Activated naive CD4-positive, alpha-beta T cell treated with anti-CD3 and anti-CD28 coated beads, Interleukin-2, amount 50 U/mL, for 16 hours (primary cell): ENCODE measurements around the gene ECE2.

Experiments
- DNase-seq: peaks from one replicate; pipeline ENCODE4 v3.0.0-alpha.2; 2020

ECE2 gene

GRCh38 chr3:184275961-184276910 lies at the start of gene ECE2:
Gene ECE2, plus strand, starts transcription at chr3:184276022. Its CDS starts 132 bp downstream, at chr3:184276154.
- no peak for DNase-seq

- peak; percentile 57 for DNase-seq
Observed at GRCh38 chr3:184227481-184227935, 48.3 kb upstream of the ECE2 start.

DNA sequence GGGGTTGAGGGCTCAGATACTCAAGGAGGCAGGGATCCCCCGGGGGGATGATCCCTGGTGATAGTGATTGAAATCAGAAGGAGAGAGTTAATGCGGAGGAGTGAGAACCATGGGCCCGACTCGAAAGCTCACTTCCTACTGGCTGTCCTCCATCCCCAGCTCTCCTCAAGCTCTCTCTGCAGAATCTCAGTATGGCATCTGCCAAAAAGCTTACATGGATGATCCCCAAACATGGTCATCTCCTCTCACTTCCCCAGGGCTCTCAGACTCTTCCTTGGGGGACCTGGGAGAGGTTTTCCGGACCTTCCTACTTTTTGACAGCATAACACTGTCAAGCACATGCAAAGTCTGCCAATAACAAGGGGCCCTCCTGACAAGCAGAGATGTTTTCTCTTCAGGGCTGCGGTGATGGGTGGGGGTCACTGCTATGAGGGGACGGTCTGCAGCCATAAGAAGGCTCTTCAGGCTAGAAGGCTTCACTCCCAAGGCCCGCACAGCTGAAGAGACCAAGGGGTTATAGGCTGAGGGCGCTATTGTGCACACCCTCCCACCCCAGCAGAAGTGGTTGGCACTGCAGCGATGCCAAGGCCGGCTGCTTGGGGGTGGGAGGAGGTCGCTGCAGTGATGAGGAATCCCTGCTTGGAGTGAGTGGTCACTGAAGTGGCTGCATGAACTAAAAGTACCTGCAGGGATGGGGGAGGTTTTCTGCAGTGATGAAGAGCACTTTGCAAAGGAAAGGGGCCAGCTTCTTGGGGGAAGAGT lies 47.3 kb upstream of the ECE2 start:
- no peak for DNase-seq

GRCh38 chr3:184229394-184230080 lies 46.3 kb upstream of the ECE2 start, which contains the start of gene VWA5B2:
Gene VWA5B2, plus strand, starts transcription at chr3:184229585. Its CDS starts 944 bp downstream, at chr3:184230529.
- DNase-seq = peak; percentile 79

GRCh38 chr3:184230081-184230602 lies 45.7 kb upstream of the ECE2 start:
- DNase-seq = no peak

GRCh38 chr3:184230603-184231528 lies 45.0 kb upstream of the ECE2 start:
- no peak for DNase-seq

GRCh38 chr3:184231671-184232070 lies 44.2 kb upstream of the ECE2 start:
- DNase-seq = no peak

DNA sequence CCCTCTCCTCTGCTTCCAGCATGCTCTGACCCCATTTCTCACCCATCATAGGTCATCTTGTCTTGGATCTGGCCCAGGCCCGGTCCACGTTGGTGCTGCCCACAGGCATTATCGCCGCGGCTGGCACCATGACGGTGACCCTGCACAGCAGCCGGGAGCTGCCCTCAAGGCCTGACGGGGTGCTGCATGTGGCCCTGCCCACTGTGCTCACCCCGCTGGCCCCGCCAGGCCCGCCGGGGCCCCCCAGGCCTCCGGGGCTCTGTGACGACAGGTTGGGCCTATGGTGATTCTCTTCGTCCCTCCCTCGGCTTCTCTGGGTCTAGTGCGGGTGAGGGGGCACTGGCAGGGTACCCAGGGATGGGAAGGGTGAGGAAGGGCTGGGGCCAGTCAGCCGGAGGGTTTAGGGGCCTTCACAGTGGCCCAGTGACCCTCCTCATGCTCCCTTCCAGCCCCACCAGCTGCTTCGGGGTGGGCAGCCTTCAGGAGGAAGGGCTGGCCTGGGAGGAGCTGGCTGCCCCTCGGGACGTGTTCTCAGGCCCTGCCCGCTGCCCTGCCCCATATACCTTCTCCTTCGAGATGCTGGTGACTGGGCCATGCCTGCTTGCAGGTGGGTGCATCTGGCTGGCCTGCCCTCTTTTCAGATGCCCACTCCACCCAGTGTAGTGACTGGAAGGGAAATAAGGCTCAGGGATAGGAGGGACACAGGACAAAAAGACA lies 42.5 kb upstream of the ECE2 start:
- no peak for DNase-seq

DNA sequence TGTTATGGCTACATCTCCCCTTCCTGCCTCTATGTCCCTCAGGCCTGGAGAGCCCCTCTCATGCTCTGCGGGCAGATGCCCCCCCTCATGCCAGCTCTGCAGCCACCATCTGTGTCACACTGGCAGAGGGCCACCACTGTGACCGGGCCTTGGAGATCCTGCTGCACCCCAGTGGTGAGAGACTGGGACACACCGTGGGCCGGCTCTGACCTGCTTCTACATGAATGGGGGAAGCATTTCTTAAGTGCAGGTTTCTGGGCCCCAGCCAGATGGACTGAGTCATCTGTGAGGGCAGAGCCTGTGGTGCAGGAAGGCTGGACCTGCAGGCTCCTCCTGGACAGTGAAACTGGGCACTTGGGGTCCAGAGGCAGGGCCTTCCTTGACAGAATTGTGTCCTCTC lies 41.6 kb upstream of the ECE2 start:
- no peak for DNase-seq

DNA sequence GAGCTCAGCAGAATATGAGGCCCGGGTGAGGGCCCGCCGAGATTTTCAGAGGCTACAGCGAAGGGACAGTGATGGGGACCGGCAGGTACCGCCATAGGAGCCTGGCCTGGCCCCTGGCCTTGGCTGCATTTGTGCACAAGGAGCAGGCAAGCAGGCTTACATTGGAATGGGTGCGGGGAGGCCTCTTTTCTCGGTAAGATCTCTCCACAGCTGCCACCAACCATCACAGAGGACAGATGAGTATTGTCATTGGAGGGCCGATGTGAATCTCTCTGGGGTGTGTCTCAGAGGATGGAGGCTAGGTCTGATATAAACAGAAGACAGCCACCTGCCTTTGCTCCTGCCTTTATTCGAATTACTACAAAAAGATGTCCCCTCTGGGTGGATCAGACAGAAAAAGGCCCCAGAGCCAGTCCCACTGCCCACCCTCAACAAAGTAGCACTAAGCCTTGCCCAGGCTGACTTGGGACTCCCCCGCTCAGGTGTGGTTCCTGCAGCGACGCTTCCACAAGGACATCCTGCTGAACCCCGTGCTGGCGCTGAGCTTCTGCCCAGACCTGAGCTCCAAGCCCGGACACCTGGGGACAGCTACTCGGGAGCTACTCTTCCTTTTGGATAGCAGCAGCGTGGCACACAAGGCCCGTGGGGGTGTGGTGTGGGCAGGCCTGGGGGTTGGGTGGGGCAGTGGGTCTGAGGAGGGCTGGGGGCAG lies 41.0 kb upstream of the ECE2 start:
- DNase-seq = no peak

GRCh38 chr3:184235381-184236032 lies 40.3 kb upstream of the ECE2 start:
- no peak for DNase-seq

- DNase-seq = no peak
Observed at GRCh38 chr3:184236033-184236410, 39.8 kb upstream of the ECE2 start.

- no peak for DNase-seq
Observed at GRCh38 chr3:184236636-184237035, 39.2 kb upstream of the ECE2 start.

DNA sequence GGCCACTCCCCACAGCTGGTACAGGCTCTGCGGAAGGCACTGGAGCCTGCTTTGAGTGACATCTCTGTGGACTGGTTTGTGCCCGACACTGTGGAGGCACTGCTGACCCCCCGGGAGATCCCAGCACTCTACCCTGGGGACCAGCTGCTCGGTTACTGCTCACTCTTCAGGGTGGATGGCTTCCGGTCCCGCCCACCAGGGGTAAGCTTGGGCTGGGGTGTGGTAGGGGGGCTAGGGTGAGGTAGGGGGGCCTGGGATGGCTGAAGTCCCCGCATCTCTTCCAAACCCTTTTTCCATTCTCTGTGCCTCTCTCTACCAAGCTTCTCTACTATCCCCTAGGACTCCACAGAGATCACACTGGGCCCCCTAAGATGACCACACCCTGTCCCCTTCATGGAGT lies 38.6 kb upstream of the ECE2 start:
- DNase-seq = no peak

- no peak for DNase-seq
Observed at GRCh38 chr3:184237807-184238206, 38.0 kb upstream of the ECE2 start.

DNA sequence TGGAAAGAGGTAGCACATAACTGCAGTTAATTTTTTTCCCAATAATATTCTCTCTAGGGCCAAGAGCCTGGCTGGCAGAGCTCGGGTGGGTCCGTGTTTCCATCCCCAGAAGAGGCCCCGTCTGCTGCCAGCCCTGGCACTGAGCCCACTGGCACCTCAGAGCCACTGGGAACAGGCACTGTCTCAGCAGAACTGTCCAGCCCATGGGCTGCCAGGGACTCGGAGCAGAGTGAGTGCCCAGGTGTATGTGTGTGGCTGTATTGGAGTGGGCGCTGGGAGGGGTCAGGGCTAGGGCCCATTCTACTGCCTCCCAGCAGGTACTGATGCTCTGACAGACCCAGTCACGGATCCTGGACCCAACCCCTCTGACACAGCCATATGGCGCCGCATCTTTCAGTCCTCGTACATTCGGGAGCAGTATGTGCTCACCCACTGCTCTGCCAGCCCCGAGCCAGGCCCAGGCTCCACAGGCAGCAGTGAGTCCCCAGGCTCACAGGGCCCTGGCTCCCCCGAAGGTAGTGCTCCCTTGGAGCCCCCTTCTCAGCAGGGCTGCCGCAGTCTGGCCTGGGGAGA lies 37.5 kb upstream of the ECE2 start:
- DNase-seq = no peak

- no peak for DNase-seq
Observed at GRCh38 chr3:184239221-184239620, 36.6 kb upstream of the ECE2 start.

DNA sequence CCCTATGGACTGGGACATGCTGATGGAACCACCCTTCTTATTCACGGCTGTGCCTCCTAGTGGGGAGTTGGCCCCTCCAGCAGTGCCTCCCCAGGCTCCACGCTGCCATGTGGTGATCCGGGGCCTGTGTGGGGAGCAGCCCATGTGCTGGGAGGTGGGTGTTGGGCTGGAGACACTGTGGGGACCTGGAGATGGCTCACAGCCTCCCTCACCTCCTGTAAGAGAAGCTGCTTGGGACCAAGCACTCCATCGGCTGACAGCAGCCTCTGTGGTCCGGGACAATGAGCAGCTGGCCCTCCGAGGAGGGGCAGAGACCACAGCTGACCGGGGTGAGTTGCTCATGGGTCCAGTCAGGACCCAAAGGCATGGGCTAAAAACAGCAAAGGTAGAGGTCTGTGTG lies 36.1 kb upstream of the ECE2 start:
- no peak for DNase-seq

DNA sequence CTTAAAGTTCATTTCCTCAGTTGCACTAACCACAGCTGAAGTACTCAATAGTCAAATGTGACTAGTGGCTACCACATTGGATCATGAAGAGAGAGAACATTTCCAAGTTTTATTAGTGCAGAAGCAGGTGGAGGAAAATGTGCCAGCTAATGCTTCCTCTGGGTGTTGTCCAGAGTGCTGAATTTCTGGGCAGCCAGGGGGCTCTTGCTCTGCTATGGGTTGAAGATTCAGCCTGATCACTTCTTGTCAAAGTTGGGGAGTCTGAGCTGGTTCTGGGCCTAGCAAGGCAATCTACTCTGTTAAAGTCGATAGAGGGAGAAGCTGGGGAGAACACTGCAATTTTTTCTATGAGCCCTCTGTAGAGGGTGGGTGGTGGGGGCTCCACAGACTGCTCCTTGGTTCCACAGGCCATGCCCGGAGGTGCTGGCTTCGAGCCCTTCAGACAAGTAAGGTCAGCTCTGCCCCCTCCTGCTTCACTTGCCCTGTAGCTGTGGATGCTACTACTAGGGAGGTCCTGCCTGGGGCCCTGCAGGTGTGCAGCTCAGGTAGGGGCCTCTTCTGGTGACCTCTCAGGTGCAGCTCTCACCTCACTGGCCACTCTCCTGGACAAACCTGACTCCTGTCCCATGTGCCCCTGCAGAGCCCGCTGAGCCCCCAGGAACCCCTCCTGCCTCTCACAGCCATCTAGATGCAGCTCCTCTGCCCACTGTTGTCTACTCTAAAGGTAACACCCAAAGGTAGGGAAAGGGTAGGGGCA lies 35.3 kb upstream of the ECE2 start:
- no peak for DNase-seq
